Right atrium auricular region (tissue), 2 donors: Measurements from ENCODE around the gene ERC2. TPM values are rescaled to one million over a fixed set of nuclear protein-coding genes. Genes with fewer than 3 reads are reported as not detected.
A peak's percentile ranks its signal among the peaks of the same experiment; 100 is the strongest.

ENCODE experiments used
- DNase-seq: peaks from one replicate; pipeline ENCODE4 v3.0.0-alpha.2; 2019; ENCODE audit warnings: low spot score
- H3K27ac ChIP-seq, 2 donors: fragments of 200-600 bp; sonication (generic); 1 replicate in 1 of 2; 2 replicates in 1 of 2; pipeline ENCODE4 v1.5.1; 2016 to 2019
- H3K27me3 ChIP-seq, 2 donors: fragments of 200-600 bp; sonication (generic); one replicate each; pipeline versions ENCODE4 v1.5.1 to v1.6.0; 2017 to 2019
- H3K36me3 ChIP-seq: fragments of 200-600 bp; sonication (generic); one replicate; pipeline ENCODE4 v1.5.1; 2016
- H3K4me1 ChIP-seq, 2 donors: fragments of 200-600 bp; sonication (generic); one replicate each; pipeline versions ENCODE4 v1.5.1 to v1.6.0; 2017 to 2019
- H3K4me3 ChIP-seq, 2 donors: fragments of 200-600 bp; sonication (generic); 1 replicate in 1 of 2; 2 replicates in 1 of 2; pipeline ENCODE4 v1.5.1; 2017 to 2019; ENCODE audit warnings: mild to moderate bottlenecking in 1 of 2, moderate library complexity in 1 of 2
- H3K9me3 ChIP-seq, 2 donors: fragments of 200-600 bp; sonication (generic); one replicate each; pipeline ENCODE4 v1.5.1; 2019
- CTCF ChIP-seq, 2 donors: fragments of 200-600 bp; sonication (generic); IDR thresholded peaks; one replicate each; pipeline ENCODE4 v1.5.1; 2019; ENCODE audit warnings: antibody characterized with exemption in 2 of 2
- total RNA-seq, 2 donors: library from RNA; depleted of rRNA; stranded (reverse); fragments of >200 nt; gene quantifications; one replicate each; pipeline ENCODE4 v1.1.0, GENCODE V29; 2016

The ERC2 gene
- total RNA-seq, 2 donors from 2014 or later, result 2.9 to 4.0 TPM

- Histone ChIP-seq H3K27me3 (no peaks in the 10 kb centered on the region), H3K36me3 (no peaks in the 10 kb centered on the region), H3K9me3 (no peaks in the 10 kb centered on the region), H3K4me3 (no peak overlapping the region), H3K4me1 (no peaks in the 10 kb centered on the region), H3K27ac (no peak overlapping the region)
- no peak for DNase-seq
- TF ChIP-seq CTCF (IDR thresholded peaks at IDR 0.05), result no peak
Measured at GRCh38 chr3:56308471-56308870, 159.8 kb downstream of the ERC2 start.

GRCh38 chr3:56304069-56304468 is 164.2 kb downstream of the ERC2 start:
- TF ChIP-seq CTCF (IDR thresholded peaks at IDR 0.05), result no peak
- Histone ChIP-seq H3K36me3 (no peaks in the 10 kb centered on the region), H3K27ac (no peak overlapping the region), H3K9me3 (no peaks in the 10 kb centered on the region), H3K27me3 (no peaks in the 10 kb centered on the region), H3K4me1 (no peaks in the 10 kb centered on the region), H3K4me3 (no peak overlapping the region)
- no peak for DNase-seq

- Histone ChIP-seq H3K27ac (no peak overlapping the region), H3K9me3 (no peaks in the 10 kb centered on the region), H3K4me1 (no peaks in the 10 kb centered on the region), H3K4me3 (no peak overlapping the region), H3K27me3 (no peaks in the 10 kb centered on the region), H3K36me3 (no peaks in the 10 kb centered on the region)
- DNase-seq, result no peak
- peak in 1 of 2 donors; percentile 56 for TF ChIP-seq CTCF (IDR thresholded peaks at IDR 0.05)
Measured at GRCh38 chr3:56303487-56303886, 164.8 kb downstream of the ERC2 start.

- Histone ChIP-seq H3K27me3 (no peaks in the 10 kb centered on the region), H3K4me1 (no peaks in the 10 kb centered on the region), H3K36me3 (no peaks in the 10 kb centered on the region), H3K9me3 (no peaks in the 10 kb centered on the region), H3K4me3 (no peak overlapping the region), H3K27ac (no peak overlapping the region)
- TF ChIP-seq CTCF (IDR thresholded peaks at IDR 0.05), result no peak
- DNase-seq, result no peak
Measured at GRCh38 chr3:56302417-56302816, 165.8 kb downstream of the ERC2 start.

- DNase-seq, result no peak
- Histone ChIP-seq H3K27ac (no peak overlapping the region), H3K4me3 (no peak overlapping the region), H3K36me3 (no peaks in the 10 kb centered on the region), H3K4me1 (no peaks in the 10 kb centered on the region), H3K9me3 (no peaks in the 10 kb centered on the region), H3K27me3 (no peaks in the 10 kb centered on the region)
- no peak for TF ChIP-seq CTCF (IDR thresholded peaks at IDR 0.05)
Measured at GRCh38 chr3:56297281-56297840, 170.9 kb downstream of the ERC2 start.

GRCh38 chr3:56296361-56296760 is 171.9 kb downstream of the ERC2 start:
- no peaks in the 10 kb centered on the region for H3K4me1 ChIP-seq
- no peak for TF ChIP-seq CTCF (IDR thresholded peaks at IDR 0.05)
- H3K27me3 ChIP-seq, result no peaks in the 10 kb centered on the region
- no peak for DNase-seq
- no peak overlapping the region for H3K27ac ChIP-seq
- H3K9me3 ChIP-seq, result no peaks in the 10 kb centered on the region
- no peak overlapping the region for H3K4me3 ChIP-seq
- H3K36me3 ChIP-seq, result no peaks in the 10 kb centered on the region
